ENCODE measurements around the gene ELL2. TPM values are rescaled to one million over a fixed set of nuclear protein-coding genes. Genes with fewer than 3 reads are reported as not detected.
A peak's percentile ranks its signal among the peaks of the same experiment; 100 is the strongest.

The ELL2 gene
- total and polyA plus RNA-seq, 9 of the 15 experiments (the other 6 are each of a cell fraction or from before 2014, with no cell fraction given), result 4.3 to 18.3 (median 14.5) TPM

- TF ChIP-seq ZBTB40 (IDR thresholded peaks at IDR 0.05) (no peak), ZBTB40 (CRISPR knock-in tag; IDR thresholded peaks at IDR 0.05) (no peak), ZHX1 (conservative IDR thresholded peaks at IDR 0.05; ENCODE audit: low read length) (no peak), ZNF511 (CRISPR knock-in tag; IDR thresholded peaks at IDR 0.05) (peak; percentile 42; the same call in 1 of the 2 replicates), TAF7 (tag; IDR thresholded peaks at IDR 0.05) (no peak), ZNF592 (IDR thresholded peaks at IDR 0.05) (no peak)
Measured at GRCh38 chr5:95858661-95859595, 102.7 kb downstream of the ELL2 start (continued).

Data from K562 (cell line).